ENCODE results near the gene PIP5KL1.
A peak's percentile ranks its signal among the peaks of the same experiment; 100 is the strongest.

The PIP5KL1 gene

GRCh38 chr9:127960410-127961154 lies 30.0 kb upstream of the PIP5KL1 start:
- TF ChIP-seq POLR2A (IDR thresholded peaks at IDR 0.05; ENCODE audit: extremely low read depth, insufficient read length) = no peak
- no peak for TF ChIP-seq CTCF (IDR thresholded peaks at IDR 0.05; ENCODE audit: low read depth, low read length)
- TF ChIP-seq MAX (IDR thresholded peaks at IDR 0.05; ENCODE audit: low read depth, low read length) = no peak
- TF ChIP-seq MYC (IDR thresholded peaks at IDR 0.05; ENCODE audit: low read depth, low read length) = no peak
- no peak for DNase-seq (ENCODE audit: low read depth)
- H3K4me3 ChIP-seq (ENCODE audit: low read depth, low read length) = no peak overlapping the region

- TF ChIP-seq MYC (IDR thresholded peaks at IDR 0.05; ENCODE audit: low read depth, low read length) = no peak
- H3K4me3 ChIP-seq (ENCODE audit: low read depth, low read length) = no peak overlapping the region
- no peak for DNase-seq (ENCODE audit: low read depth)
Measured at GRCh38 chr9:127959841-127960409, 29.3 kb upstream of the PIP5KL1 start.

GRCh38 chr9:127959398-127959797 lies 28.8 kb upstream of the PIP5KL1 start:
- TF ChIP-seq MAX (IDR thresholded peaks at IDR 0.05; ENCODE audit: low read depth, low read length) (no peak), CTCF (IDR thresholded peaks at IDR 0.05; ENCODE audit: low read depth, low read length) (no peak), POLR2A (IDR thresholded peaks at IDR 0.05; ENCODE audit: extremely low read depth, insufficient read length) (no peak), MYC (IDR thresholded peaks at IDR 0.05; ENCODE audit: low read depth, low read length) (no peak)
- DNase-seq (ENCODE audit: low read depth) = no peak
- H3K4me3 ChIP-seq (ENCODE audit: low read depth, low read length) = no peak overlapping the region

- TF ChIP-seq MYC (IDR thresholded peaks at IDR 0.05; ENCODE audit: low read depth, low read length) (no peak), CTCF (IDR thresholded peaks at IDR 0.05; ENCODE audit: low read depth, low read length) (no peak), POLR2A (IDR thresholded peaks at IDR 0.05; ENCODE audit: extremely low read depth, insufficient read length) (no peak), MAX (IDR thresholded peaks at IDR 0.05; ENCODE audit: low read depth, low read length) (no peak)
- DNase-seq (ENCODE audit: low read depth) = no peak
- H3K4me3 ChIP-seq (ENCODE audit: low read depth, low read length) = no peak overlapping the region
Measured at GRCh38 chr9:127958728-127959127, 28.2 kb upstream of the PIP5KL1 start.

GRCh38 chr9:127955294-127956015 lies 24.9 kb upstream of the PIP5KL1 start:
- H3K4me3 ChIP-seq (ENCODE audit: low read depth, low read length) = no peak overlapping the region
- TF ChIP-seq MYC (IDR thresholded peaks at IDR 0.05; ENCODE audit: low read depth, low read length) (no peak), POLR2A (IDR thresholded peaks at IDR 0.05; ENCODE audit: extremely low read depth, insufficient read length) (no peak), MAX (IDR thresholded peaks at IDR 0.05; ENCODE audit: low read depth, low read length) (no peak), CTCF (IDR thresholded peaks at IDR 0.05; ENCODE audit: low read depth, low read length) (no peak)
- DNase-seq (ENCODE audit: low read depth) = peak; percentile 38

GRCh38 chr9:127954831-127955293 lies 24.3 kb upstream of the PIP5KL1 start:
- TF ChIP-seq MYC (IDR thresholded peaks at IDR 0.05; ENCODE audit: low read depth, low read length) (no peak), MAX (IDR thresholded peaks at IDR 0.05; ENCODE audit: low read depth, low read length) (no peak), POLR2A (IDR thresholded peaks at IDR 0.05; ENCODE audit: extremely low read depth, insufficient read length) (no peak), CTCF (IDR thresholded peaks at IDR 0.05; ENCODE audit: low read depth, low read length) (no peak)
- no peak overlapping the region for H3K4me3 ChIP-seq (ENCODE audit: low read depth, low read length)
- DNase-seq (ENCODE audit: low read depth) = no peak

Measured in NB4 (cell line).